Measurements from ENCODE around the gene CALU.

DNA sequence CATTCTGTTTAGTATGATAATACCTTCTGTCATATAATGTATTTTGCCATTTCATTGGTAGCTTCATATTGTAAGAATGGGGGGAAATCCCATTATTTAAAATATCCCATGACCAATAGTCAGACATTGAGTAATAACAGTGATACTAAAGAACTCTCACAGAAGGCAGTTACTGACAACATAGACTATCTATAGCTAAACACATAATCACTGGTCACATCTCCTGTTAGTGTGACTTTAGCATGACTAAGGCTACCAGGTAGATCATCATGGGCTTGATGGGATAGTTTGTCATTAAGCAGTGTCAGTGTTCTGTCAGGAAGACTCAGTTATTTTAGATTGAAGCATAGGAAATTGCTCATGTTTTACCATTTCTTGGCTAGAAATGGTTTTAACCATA is 20.1 kb downstream of the CALU start:
- TF ChIP-seq, protein P1, sequence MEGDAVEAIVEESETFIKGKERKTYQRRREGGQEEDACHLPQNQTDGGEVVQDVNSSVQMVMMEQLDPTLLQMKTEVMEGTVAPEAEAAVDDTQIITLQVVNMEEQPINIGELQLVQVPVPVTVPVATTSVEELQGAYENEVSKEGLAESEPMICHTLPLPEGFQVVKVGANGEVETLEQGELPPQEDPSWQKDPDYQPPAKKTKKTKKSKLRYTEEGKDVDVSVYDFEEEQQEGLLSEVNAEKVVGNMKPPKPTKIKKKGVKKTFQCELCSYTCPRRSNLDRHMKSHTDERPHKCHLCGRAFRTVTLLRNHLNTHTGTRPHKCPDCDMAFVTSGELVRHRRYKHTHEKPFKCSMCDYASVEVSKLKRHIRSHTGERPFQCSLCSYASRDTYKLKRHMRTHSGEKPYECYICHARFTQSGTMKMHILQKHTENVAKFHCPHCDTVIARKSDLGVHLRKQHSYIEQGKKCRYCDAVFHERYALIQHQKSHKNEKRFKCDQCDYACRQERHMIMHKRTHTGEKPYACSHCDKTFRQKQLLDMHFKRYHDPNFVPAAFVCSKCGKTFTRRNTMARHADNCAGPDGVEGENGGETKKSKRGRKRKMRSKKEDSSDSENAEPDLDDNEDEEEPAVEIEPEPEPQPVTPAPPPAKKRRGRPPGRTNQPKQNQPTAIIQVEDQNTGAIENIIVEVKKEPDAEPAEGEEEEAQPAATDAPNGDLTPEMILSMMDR (IDR thresholded peaks at IDR 0.05; ENCODE audit: borderline replicate concordance, extremely low read depth, low read length, poor library complexity, severe bottlenecking): no peak
- TF ChIP-seq EZH2 (IDR thresholded peaks at IDR 0.05; ENCODE audit: borderline replicate concordance, low read depth, low read length, severe bottlenecking): no peak
